AG04449 (cell line): Measurements from ENCODE around the gene KCNK15.

Source experiments
- CTCF ChIA-PET: fragments of 350-600 bp; formaldehyde crosslinking; extraction: SDS; loops from one replicate; lab custom pipeline; 2021; ENCODE audit warnings: antibody characterized with exemption; lab: Yijun Ruan, JAX
- POLR2A ChIA-PET: fragments of 400-600, 350-600 bp; formaldehyde crosslinking; extraction: SDS; loops from one replicate; lab custom pipeline; 2020; ENCODE audit warnings: antibody characterized with exemption, inconsistent platforms; lab: Yijun Ruan, JAX
- DNase-seq: peaks from one replicate; pipeline ENCODE4 v3.0.0-alpha.2; 2010; ENCODE audit warnings: low read depth, low spot score
- H3K4me3 ChIP-seq: 2 replicates; pipeline ENCODE4 v1.5.1; 2011; ENCODE audit warnings: low read depth, mild to moderate bottlenecking, control low read depth, low read length
- TF ChIP-seq, protein P1 (sequence below): IDR thresholded peaks from one replicate; pipeline ENCODE4 v1.5.1; 2011; ENCODE audit warnings: mild to moderate bottlenecking, moderate library complexity, low read length, control low read depth, inconsistent platforms; ENCODE audit not compliant: insufficient read depth; ENCODE audit errors: missing control alignments

The KCNK15 gene

GRCh38 chr20:44788706-44789456 lies 43.2 kb downstream of the KCNK15 start:
- TF ChIP-seq, protein P1, sequence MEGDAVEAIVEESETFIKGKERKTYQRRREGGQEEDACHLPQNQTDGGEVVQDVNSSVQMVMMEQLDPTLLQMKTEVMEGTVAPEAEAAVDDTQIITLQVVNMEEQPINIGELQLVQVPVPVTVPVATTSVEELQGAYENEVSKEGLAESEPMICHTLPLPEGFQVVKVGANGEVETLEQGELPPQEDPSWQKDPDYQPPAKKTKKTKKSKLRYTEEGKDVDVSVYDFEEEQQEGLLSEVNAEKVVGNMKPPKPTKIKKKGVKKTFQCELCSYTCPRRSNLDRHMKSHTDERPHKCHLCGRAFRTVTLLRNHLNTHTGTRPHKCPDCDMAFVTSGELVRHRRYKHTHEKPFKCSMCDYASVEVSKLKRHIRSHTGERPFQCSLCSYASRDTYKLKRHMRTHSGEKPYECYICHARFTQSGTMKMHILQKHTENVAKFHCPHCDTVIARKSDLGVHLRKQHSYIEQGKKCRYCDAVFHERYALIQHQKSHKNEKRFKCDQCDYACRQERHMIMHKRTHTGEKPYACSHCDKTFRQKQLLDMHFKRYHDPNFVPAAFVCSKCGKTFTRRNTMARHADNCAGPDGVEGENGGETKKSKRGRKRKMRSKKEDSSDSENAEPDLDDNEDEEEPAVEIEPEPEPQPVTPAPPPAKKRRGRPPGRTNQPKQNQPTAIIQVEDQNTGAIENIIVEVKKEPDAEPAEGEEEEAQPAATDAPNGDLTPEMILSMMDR = no peak
- CTCF ChIA-PET = interaction anchor here (1.3 to 1.9 kb wide), 2 partner anchors 11 to 41 kb away, joined by 5 to 7 read pairs; no protein-coding TSS in a partner anchor
- POLR2A ChIA-PET = no interaction called here
- H3K4me3 ChIP-seq = no peak overlapping the region
- no peak for DNase-seq

GRCh38 chr20:44790638-44791393 lies 45.2 kb downstream of the KCNK15 start:
- H3K4me3 ChIP-seq = no peak overlapping the region
- POLR2A ChIA-PET = no interaction called here

GRCh38 chr20:44792796-44793195 lies 47.1 kb downstream of the KCNK15 start:
- H3K4me3 ChIP-seq = no peak overlapping the region
- DNase-seq = no peak
- TF ChIP-seq, protein P1 = no peak
- POLR2A ChIA-PET = no interaction called here
- CTCF ChIA-PET = no interaction called here

More at GRCh38 chr20:44790638-44791393, 45.2 kb downstream of the KCNK15 start:
- DNase-seq = no peak
- CTCF ChIA-PET = interaction anchor here (1.7 to 1.9 kb wide), 2 partner anchors 10 to 43 kb away, joined by 5 to 7 read pairs; no protein-coding TSS in a partner anchor
- TF ChIP-seq, protein P1 = no peak

DNA sequence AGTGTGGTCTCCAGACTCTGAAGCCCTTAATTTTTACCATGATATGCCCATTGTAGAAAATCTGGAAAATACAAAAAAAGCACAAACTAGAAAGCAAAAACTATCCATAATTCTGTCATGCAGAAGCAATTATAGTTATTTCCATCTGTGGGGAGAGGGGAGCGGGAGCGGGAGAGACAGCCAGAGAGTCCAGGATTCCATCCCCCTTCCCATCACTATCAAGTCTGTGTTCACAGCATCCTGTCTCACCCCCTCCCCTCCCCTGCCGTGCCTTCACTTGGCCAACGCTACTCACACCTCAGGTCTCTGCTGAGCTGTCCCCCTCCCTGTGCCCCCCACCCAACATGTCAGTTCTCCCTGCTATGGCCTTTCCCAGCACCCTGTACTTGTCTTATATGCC lies 50.2 kb downstream of the KCNK15 start:
- ChIA-PET CTCF (interaction anchor here (1.4 kb wide), 1 partner anchor 48 kb away, joined by 4 read pairs; no protein-coding TSS in a partner anchor), POLR2A (no interaction called here)
- no peak for DNase-seq
- TF ChIP-seq, protein P1 = no peak
- no peak overlapping the region for H3K4me3 ChIP-seq

- CTCF ChIA-PET = no interaction called here
- H3K4me3 ChIP-seq = no peak overlapping the region
- no peak for DNase-seq
- TF ChIP-seq, protein P1 = no peak
- POLR2A ChIA-PET = no interaction called here
Observed at GRCh38 chr20:44796311-44796710, 50.6 kb downstream of the KCNK15 start.

DNA sequence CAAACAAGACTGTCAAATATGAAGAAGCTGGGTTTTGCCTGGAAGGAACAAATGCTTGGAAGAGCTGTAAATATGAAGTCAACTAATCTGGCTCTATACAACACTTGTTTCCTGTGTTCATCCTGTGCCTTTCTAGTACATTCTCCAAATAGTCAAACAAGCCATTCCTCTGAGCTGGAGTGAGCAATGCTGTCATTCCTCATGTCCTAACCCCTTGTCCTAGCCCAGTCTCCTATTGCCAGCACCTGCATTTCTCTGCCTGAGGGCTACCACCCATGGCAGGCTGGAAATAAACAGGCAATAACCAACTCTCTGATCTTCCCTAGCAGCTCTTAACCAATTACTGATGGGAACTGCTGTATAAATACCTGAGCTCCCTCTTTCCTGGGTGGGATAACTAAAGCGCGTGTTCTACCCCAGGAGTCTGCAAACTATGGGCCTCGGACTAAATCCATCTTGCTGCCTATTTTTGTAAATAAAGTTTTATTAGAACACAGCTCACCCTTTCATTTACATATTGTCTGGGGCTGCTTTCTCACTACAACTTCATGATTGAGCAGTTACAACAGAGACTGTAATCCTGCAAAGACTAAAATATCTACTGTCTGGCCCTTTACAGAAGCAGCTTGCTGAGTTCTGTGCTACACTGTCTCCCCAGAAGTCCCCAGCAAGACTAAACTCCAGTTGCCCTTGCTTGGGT lies 51.2 kb downstream of the KCNK15 start:
- DNase-seq = no peak
- TF ChIP-seq, protein P1 = no peak
- ChIA-PET POLR2A (no interaction called here), CTCF (no interaction called here)
- no peak overlapping the region for H3K4me3 ChIP-seq
